ENCODE data around the gene IFNGR1. TPM values are rescaled to one million over a fixed set of nuclear protein-coding genes. Genes with fewer than 3 reads are reported as not detected.
A peak's percentile ranks its signal among the peaks of the same experiment; 100 is the strongest.

Gene IFNGR1
- polyA plus RNA-seq, 12 donors = 39.7 to 73.4 (median 53.3) TPM; not detected in 1

DNA sequence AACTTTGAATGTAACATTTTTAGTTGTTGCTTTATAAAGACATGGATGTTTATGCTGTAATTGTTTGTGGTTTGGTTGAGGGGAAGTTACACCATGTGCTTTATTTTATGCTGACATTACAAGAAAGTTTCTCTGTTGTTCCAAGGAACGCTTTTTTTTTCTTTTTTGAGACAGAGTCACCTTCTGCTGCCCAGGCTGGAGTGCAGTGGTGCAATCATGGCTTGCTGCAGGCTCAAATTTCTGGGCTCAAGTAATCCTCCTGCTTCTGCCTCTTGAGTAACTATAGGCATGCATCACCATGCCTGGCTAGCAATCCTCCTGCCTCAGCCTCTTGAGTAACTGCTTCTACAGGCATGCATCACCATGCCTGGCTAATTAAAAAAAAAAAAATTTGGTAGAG lies 21.0 kb upstream of the IFNGR1 start:
- DNase-seq = no peak

DNA sequence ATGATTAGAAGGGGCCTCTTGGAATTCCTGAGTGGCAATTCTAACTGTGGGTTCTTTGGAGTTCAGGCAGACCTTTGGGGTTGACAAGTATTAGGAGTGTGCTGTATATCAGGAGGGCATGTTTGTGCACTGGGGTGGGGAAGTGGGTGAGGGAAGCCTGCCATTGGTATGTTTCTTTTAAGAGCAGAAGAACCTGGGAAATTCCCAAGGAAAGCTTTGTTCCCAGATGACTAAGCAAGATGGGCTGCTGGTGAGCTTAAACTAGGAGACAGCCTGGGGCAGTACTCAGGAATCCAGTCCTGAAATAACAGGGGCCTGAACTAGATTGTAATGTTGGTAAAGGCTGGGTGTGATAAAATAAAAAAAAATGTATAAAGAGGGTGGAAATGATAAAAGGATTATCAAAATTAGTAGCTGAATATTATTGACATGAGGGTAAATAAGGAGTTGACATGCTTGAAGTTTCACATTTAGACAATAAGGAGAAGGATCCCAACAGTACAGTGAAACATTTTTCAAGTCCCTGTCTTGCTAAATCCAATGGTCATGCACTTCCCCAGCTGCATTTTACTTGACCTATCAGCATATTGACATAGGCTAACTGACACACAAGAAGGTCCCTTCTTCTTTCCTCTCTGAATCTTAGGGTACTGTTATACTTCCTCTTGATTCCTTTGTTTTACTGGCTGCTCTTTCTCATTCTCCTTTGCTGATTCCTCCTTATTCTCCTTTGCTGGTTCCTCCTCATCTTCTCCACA lies 18.4 kb upstream of the IFNGR1 start:
- DNase-seq = no peak

DNA sequence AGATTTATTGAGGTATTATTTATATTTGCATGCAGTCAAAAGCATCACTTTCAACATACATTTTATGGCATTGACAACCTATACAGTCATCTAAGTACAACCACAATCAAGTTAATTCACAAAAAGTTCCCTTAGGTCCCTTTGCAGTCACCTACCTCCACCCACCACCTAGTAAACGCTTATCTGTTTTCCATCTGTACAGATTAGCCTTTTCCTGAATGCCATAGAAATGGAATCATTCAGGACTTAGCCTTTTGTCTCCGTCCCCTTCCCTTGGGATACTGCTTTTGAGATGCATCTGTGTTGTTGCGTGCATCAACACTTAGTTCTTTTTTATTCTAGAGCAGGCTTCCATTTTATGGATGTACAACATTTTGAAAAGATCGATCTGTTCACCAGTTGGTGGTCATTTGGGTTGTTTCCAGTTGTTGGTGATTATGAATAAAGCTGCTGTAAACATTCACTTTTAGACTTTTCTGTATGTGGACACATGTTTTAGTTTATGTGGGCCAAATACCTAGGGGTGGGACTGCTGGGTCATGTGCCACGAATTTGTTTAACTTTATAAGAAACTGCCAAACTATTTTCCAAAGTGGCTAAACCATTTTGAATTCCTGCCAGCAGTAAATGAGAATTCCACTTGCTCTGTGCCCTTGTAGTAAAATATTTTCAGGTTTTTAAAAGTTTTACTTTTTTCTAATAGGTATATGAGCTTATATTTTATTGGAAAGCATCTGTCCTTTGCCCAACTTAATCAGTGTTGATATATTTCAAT lies 17.6 kb upstream of the IFNGR1 start:
- DNase-seq = no peak

DNA sequence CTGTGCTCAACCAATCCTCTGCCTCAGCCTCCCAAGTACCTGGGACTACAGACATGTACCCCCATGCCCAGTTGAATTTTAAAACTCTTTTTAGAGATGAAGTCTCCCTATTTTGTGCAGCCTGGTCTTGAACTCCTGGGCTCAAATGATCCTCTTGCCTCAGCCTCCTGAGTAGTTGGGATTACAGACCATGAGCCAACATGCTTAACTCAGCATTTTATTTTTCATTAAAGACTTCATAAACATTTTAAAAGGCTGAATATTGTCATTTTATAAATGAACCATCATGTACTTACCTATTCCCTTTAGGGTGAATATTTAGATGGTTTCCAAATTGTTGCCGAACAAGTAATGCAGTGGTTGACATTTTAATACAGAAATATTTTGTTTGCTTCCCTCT lies 16.5 kb upstream of the IFNGR1 start:
- no peak for DNase-seq

DNA sequence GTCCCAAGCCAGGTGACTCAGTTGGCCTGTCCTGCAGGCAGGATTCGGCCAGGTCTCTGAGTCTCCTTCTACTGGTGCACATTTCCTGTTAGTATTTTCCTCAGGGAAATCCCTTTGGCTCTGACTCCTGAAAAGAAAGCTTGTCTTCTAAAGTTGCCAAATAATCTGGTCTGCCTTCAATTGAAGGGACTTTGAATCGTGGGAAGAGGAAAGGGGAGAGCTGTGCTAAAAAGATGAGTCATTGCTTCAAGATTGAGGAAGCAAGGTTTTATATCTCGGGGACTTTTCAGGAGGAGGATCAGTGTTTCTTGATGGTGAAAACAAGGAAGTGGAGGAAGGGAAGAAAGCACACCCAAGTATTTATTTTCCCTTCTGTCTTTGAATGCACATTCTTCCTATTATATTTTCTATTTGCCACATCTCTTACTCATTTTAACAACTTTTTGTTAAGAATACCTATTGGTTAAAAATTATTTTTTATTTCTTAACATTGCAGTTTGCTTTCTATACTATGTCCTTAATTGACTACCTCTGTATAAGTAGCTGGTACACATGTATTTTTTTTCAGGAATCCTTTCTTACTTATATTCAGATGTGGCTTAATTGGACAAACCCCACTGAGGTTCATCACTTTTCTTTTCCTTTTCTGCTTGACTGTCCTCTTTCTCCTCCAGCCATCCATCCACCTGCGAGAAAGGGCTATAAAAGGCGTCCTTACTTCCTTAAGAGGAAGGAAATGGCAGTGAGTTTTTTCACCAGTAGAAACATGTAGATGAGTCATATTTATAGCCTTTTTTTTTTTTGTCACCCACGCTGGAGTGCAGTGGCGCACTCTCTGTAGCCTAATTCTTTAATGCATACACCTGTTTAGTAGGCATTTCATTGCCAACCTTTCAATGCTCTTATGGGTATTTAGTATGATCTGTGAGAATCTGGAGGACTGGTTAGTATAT lies 15.0 kb upstream of the IFNGR1 start:
- DNase-seq = peak; percentile 80

DNA sequence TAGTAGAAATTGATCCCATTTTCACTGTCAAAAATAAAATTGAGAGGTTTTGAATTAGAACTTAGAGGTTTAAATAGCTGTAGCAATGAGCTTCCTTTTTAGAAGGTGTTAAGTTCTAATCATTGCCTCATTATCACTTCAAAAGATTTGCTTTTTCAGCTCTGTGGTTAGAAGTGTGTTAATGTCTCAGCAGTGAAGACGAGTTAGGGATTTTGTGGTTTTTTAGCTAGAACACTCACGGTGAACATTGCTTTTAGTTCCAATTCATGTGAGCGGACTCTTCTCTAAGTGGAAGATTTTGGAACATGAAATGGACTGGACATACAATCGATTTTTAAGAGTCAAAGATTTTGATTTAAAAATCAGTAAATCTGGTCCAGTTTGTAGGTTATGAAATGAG lies 12.7 kb upstream of the IFNGR1 start:
- no peak for DNase-seq

DNA sequence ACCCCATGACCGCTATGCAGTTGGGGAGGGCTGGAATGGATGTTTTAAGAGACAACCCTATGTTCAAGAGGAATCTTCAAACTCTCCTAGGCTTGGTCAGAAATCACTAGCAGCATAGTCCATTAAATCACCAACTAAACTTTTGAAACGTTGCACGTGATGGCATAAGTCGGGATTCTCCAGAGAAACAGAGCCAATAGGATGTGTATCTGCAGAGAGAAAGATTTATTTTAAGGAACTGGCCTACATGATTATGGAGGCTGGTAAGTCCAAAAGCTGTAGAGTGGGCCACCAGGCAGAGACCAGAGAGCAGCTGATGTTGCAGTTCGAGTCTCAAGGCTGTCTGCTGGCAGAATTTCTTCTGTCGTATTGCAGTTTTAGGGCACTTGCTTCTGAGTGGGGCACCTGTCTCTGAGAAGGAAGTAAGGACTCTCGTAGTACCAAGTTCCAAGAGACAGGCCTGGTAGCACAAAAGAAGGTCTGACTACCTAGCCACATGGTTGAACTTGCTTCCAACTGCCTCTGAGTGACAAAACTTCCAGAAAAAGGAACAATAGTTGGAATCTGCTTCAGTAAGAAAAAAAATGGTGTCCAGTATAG lies 11.9 kb upstream of the IFNGR1 start:
- DNase-seq = no peak

DNA sequence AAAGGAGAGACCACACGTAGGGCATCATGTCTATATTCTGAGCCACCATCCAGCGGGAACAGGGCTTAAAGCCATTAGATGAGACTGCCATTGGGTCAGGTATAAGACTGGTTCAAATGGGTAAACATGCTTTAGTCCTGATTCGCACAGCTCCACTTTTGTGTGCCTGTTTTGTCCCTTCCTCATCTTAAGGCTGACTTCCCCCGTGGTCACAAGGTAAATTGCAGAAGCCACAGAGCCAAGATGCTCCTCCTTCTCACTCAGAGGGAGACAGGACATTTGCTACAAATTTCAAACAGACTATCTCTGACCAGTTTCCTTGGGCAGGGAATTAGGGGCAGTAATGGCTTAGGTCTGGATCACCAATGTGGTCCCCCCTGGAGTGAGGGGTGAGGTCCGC lies 11.4 kb upstream of the IFNGR1 start:
- DNase-seq = no peak

DNA sequence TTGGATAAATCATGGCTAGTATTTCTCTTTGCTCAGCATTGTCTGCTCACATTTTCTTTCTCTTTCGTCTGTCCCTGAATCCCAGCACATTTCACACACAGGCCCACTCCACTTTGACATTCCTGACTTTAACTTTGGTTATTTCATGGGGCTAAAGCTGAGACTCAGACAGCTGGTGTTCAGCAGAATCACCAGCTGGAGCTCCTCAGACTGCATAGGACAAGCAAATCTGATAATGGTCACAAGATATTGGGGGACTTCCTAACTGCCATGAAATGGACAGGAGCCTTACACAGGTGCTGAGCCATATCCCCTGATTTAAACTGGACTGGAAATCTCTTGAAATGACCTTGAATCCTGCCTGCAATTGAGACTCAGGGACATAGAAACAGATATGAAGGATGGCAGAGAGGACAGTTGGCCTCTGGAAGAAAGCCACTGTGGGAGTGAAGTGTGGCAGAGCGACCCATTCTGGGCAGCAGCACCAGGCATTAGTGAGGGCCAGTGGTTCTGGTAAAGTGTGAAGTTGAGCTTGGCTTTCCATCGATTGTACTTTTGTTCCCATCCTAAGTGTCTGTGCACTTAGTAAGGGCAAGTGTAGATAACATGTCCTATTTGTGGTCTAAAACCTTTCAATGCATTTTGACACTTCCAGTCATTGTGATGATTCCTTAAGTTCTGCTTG lies 10.0 kb upstream of the IFNGR1 start:
- no peak for DNase-seq

DNA sequence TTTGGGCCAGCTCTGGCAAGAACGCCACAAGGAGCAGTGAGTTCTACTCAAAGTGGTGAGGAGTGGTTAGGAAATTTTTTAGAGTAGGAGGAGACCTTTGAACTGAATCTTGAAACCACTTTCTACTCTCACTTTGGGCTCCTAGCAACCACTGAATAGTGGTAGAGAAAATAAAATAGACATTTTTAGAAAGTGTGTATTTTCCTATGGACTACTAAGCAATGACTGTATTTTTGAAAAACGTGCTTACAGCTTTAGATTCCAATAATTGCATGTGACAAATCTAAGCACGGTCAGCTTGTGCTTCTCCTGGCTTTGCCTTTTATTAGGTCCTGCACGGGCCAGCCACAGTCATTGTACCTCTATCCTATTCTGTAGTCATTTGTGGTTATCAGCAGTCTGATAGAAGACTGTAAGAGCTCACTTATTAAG lies 8.7 kb upstream of the IFNGR1 start:
- no peak for DNase-seq

DNA sequence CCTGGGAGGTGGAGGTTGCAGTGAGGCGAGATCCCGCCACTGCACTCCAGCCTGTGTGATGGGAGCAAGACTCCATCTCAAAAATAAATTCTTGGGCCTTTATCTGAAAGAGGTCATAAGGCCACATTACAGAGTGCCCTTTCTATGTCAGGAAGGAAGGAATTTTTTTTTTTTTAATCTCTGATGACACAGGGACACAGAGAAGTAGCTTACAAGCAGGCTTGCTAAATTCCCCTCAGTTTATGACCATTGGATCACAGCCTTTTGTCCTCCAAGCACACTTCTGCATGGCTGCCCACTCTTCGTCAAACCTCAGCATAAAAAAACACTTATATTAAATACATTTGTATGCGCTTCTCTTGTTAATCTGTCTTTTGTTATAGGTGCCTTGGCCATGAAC lies 7.5 kb upstream of the IFNGR1 start:
- DNase-seq = no peak

DNA sequence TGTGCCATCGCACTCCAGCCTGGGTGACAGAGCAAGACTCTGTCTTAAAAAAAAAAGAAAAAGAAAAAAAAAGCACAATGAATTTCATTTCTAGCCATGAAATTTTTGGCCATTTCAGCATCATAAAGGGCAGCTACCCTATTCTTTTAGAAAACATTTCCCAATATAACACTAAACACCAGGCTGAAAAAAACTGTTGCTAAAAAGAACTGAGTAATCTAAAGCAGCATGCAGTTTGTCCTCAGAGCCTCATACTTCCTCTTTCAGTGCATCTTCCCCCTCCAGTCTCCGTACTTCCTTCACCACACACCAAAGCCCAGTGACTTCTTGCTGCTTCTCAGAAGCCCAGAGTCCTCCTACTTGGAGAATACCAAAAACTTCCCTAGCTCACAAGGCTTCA lies 5.6 kb upstream of the IFNGR1 start:
- no peak for DNase-seq

DNA sequence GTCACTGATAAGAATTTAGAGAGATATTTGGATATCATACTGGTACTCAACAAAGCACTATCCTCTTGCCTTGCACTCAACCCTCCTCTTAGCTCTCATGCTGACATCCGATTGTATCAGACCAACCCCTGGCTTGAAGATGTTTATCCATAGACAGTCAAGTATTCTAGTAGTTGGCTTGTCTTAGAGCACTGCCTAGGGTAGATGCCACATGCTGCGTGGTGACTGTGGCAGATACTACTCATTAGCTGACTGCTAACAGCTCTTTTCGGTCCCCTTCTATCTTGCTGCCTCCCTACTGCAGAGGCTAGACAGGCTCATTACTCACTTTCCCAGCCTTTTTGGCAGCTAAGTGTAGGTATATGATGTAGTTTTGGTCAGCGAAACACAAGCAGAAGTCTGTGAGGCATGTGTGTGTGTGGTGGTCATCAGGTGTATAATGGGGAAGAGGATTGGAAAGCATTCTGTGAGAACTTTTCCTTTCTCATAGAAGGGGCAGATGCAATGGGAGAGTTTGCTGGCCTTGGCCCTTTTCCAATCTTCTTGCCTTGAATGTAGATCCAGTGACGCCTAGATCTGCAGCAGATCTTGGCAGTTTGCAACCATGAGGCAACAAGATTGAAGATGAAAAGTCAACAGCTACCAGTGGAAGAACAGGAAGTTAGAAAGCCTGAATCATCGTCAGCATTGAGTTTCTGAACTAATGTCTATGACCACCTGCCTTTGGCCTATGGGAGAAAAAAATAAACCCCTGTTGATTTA lies 4.4 kb upstream of the IFNGR1 start:
- DNase-seq = no peak

DNA sequence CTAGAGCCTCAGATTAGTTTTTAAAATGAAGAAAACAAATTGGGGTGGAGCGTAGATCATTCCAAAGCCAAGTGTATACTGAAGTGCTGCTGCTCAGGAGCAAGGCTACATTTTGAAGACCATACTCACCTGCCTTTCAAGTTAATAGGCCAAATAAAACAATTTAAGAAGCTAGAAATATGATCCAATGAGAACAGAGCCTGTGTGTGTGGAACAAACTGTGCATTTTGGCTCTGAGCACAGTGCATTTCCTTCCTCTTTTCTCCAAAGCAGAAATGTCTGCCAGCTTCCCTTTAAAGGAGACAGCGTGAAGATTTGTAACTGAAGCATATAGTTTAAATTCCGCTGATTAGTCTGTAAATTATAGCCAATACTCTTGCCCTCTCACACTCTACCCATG lies 3.2 kb upstream of the IFNGR1 start:
- peak; percentile 51 for DNase-seq

DNA sequence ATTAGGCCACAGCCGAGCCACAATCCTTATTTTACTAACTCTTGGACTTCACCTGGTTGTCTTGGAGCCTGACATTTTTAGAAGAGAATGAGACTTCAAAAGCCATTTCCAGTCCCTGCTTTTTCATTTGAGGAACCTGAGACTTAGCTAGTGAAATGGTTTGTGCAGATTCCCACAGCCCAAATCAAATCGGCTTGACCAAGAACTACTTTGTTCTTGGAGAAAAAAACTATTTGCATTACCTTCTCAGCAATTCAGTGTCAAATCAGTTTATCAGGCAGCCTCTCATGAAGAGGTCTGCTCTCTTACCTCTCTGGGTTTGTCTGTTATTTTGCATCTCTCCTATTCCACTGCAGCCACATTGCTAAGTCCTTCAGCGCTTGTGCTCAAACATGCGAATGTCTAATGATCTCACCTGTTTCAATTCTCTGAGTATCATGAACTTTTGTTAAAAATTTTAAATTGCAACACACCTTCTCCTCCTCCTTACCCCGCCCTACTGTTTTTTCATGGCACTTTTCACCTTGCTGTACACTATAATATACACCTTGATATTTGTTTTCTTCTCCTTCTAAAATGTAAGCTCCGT lies 573 bp upstream of the IFNGR1 start:
- no peak for DNase-seq

DNA sequence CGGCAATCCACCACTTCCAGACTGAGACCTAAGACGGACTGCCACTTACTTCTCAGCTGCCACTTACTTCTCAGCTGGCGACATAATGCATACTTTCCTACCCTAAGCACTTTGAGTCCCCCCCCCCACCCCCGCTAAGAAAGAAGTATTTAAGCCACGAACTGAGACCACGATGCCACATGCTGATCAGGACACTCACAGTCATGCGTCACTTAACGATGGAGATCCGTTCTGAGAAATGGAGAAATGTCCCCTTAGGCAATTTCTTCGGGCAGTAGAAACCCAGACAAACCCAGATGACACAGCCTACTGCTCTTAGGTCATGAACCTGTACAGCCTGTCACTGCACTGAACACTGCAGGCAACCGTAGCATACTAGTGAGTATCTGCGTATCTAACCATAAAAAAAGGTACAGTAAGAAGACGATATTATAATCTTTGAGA lies 690 bp downstream of the IFNGR1 start:
- DNase-seq = peak; percentile 57

DNA sequence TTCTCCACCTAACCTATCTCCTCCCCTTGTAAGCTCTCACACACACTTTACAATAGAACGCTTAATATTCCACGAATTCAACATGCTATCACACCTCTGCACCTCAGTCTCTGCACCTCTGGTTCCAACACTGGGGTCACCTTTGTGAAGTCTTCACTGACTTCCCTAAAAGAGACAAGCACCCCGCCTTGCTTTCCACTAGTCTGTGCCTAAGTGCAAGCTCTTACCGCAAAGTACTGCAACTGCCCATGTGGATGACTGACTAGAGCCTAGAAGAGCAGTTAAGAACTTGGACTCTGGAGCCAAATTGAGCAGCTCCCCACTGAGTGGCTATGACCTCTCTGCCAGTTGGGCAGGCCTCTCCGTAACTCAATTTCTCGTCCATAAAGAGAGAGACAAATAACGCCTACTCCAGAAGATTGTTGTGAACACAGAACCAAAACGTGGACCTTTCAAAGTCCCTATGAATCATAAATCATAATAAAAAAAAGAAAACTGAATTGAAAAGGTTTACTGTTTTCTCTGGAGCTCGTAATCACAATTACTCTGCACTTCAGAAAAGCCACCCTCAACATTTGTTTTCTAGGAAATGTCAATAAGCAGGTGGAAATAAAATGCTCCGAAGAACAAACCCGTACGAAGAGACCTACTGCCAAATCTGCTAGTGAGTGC lies 1.2 kb downstream of the IFNGR1 start:
- no peak for DNase-seq

DNA sequence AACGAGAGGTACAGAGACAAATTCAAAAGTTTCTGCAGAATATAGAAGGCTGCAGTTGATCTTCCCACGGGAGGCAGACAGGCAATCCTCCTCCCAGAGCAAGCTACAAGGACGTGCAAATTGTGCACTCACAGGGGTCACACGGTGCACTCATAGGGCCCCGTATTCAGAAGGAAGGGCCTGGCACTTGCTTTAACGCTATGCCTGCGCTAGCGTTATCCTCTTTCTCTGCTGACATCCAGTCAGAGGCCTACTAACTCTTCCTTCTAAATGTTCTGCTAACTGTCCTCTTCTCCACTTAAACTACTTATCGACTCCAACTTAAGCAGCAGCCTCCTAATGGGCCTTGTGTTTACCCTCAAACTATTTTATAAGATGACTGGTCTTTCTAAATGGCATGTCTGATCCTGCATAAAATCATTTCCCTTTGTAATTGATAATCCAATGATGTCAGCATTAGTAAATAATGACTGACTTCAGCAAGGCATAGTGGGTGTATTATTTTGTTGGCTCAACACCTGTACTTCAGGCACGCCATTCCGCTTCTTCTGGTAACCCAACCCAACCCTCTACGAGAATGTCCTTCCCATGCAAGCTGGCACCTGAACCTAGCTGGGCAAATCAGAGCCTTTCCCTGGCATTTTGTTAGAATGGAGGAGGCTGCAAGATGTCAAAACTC lies 2.2 kb downstream of the IFNGR1 start:
- no peak for DNase-seq

DNA sequence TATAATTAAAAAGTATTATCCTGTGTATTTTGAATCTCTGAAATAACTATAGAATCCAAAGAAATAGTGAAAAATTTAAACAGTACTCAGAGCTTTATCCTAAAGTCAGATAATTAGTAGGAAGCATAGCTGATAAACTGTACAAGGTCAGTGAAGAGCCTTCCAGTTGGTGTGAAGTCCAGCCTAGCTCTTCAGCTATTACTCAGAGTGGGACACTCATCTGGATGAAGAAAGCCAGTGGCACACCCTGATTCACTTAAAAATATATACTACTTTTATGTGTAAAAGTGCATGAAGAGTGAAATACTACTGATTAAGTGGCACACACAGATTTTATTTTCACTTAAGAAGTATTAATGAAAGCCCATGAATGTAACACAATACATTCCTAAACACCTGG lies 3.1 kb downstream of the IFNGR1 start:
- DNase-seq = no peak
